ENCODE measurements around the gene SCML2. TPM values are rescaled to one million over a fixed set of nuclear protein-coding genes. Genes with fewer than 3 reads are reported as not detected.

SCML2 gene
- polyA plus RNA-seq, 3 donors = 0.27 to 0.41 (median 0.27) TPM

GRCh38 chrX:18206657-18207056 is 147.8 kb downstream of the SCML2 start:
- H3K9ac ChIP-seq (ENCODE audit: insufficient read depth, low read length, poor library complexity, severe bottlenecking) = no peak overlapping the region
- TF ChIP-seq, protein P1, sequence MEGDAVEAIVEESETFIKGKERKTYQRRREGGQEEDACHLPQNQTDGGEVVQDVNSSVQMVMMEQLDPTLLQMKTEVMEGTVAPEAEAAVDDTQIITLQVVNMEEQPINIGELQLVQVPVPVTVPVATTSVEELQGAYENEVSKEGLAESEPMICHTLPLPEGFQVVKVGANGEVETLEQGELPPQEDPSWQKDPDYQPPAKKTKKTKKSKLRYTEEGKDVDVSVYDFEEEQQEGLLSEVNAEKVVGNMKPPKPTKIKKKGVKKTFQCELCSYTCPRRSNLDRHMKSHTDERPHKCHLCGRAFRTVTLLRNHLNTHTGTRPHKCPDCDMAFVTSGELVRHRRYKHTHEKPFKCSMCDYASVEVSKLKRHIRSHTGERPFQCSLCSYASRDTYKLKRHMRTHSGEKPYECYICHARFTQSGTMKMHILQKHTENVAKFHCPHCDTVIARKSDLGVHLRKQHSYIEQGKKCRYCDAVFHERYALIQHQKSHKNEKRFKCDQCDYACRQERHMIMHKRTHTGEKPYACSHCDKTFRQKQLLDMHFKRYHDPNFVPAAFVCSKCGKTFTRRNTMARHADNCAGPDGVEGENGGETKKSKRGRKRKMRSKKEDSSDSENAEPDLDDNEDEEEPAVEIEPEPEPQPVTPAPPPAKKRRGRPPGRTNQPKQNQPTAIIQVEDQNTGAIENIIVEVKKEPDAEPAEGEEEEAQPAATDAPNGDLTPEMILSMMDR (IDR thresholded peaks at IDR 0.05) = no peak
- WGBS (ENCODE audit: insufficient coverage) = 91% methylated on average over 4 of the region's 8 CpGs

GRCh38 chrX:18203631-18204030 is 150.9 kb downstream of the SCML2 start:
- TF ChIP-seq, protein P1 (IDR thresholded peaks at IDR 0.05) = no peak
- intact Hi-C loops (cut with micrococcal nuclease) = no loop called here
- Histone ChIP-seq H3K27ac (ENCODE audit: low read depth in 1 of 2, low read length in 2 of 2) (no peak overlapping the region), H3K9me3 (replicated peaks in 1 of 2; ENCODE audit: control insufficient read depth in 1 of 2, insufficient read depth in 1 of 2, low read length in 2 of 2) (no peaks in the 10 kb centered on the region), H3K4me1 (ENCODE audit: control insufficient read depth in 1 of 2, insufficient read depth in 2 of 2, low read length in 2 of 2) (no peaks in the 10 kb centered on the region), H3K79me2 (ENCODE audit: insufficient read depth, low read length) (no peaks in the 10 kb centered on the region), H2AFZ (ENCODE audit: insufficient read depth, low read depth, low read length, poor library complexity, severe bottlenecking) (no peak overlapping the region), H3K4me2 (replicated peaks; ENCODE audit: extremely low read depth, low read length, poor library complexity, severe bottlenecking) (no peak overlapping the region), H4K20me1 (ENCODE audit: insufficient read depth, low read length) (no peaks in the 10 kb centered on the region), H3K4me3 (replicated peaks in 1 of 3; ENCODE audit: low read depth in 2 of 3, low read length in 3 of 3) (no peak overlapping the region), H3K9ac (ENCODE audit: insufficient read depth, low read length, poor library complexity, severe bottlenecking) (no peak overlapping the region), H3K27me3 (ENCODE audit: control insufficient read depth in 2 of 2, insufficient read depth in 2 of 2, low read length in 2 of 2) (no peaks in the 10 kb centered on the region), H3K36me3 (replicated peaks in 1 of 2; ENCODE audit: control insufficient read depth in 1 of 2, insufficient read depth in 2 of 2, low read length in 2 of 2) (no peaks in the 10 kb centered on the region)
- DNase-seq = no peak
- Mint-ChIP-seq H3K27me3 (ENCODE audit: low read depth in 3 of 3) (peaks cover 0 to 6% (median 0%) of the 10 kb centered on the region in 3 donors), H3K27ac (no peak overlapping the region), H3K4me3 (no peak overlapping the region), H3K36me3 (no peaks in the 10 kb centered on the region), H3K9me3 (peaks cover 0 to 3% (median 0%) of the 10 kb centered on the region in 7 donors), H3K4me1 (no peaks in the 10 kb centered on the region)
- 100% methylated on average over 1 of the region's 5 CpGs for WGBS (ENCODE audit: insufficient coverage)

More at GRCh38 chrX:18206657-18207056, 147.8 kb downstream of the SCML2 start:
- no peaks in the 10 kb centered on the region for H3K4me1 Mint-ChIP-seq
- no peaks in the 10 kb centered on the region for H3K36me3 Mint-ChIP-seq
- H3K4me2 ChIP-seq (replicated peaks; ENCODE audit: extremely low read depth, low read length, poor library complexity, severe bottlenecking) = no peak overlapping the region
- H3K4me3 ChIP-seq (replicated peaks in 1 of 3; ENCODE audit: low read depth in 2 of 3, low read length in 3 of 3) = no peak overlapping the region
- H3K4me3 Mint-ChIP-seq = no peak overlapping the region
- H3K27me3 ChIP-seq (ENCODE audit: control insufficient read depth in 2 of 2, insufficient read depth in 2 of 2, low read length in 2 of 2) = no peaks in the 10 kb centered on the region
- no peak overlapping the region for H3K27ac ChIP-seq (ENCODE audit: low read depth in 1 of 2, low read length in 2 of 2)
- intact Hi-C loops (cut with micrococcal nuclease) = no loop called here
- DNase-seq = no peak
- H3K27ac Mint-ChIP-seq = no peak overlapping the region
- H3K4me1 ChIP-seq (ENCODE audit: control insufficient read depth in 1 of 2, insufficient read depth in 2 of 2, low read length in 2 of 2) = no peaks in the 10 kb centered on the region
- H4K20me1 ChIP-seq (ENCODE audit: insufficient read depth, low read length) = no peaks in the 10 kb centered on the region
- H2AFZ ChIP-seq (ENCODE audit: insufficient read depth, low read depth, low read length, poor library complexity, severe bottlenecking) = no peak overlapping the region
- peaks cover 0 to 6% (median 0%) of the 10 kb centered on the region in 3 donors for H3K27me3 Mint-ChIP-seq (ENCODE audit: low read depth in 3 of 3)
- H3K79me2 ChIP-seq (ENCODE audit: insufficient read depth, low read length) = no peaks in the 10 kb centered on the region
- no peaks in the 10 kb centered on the region for H3K36me3 ChIP-seq (replicated peaks in 1 of 2; ENCODE audit: control insufficient read depth in 1 of 2, insufficient read depth in 2 of 2, low read length in 2 of 2)
- H3K9me3 ChIP-seq (replicated peaks in 1 of 2; ENCODE audit: control insufficient read depth in 1 of 2, insufficient read depth in 1 of 2, low read length in 2 of 2) = no peaks in the 10 kb centered on the region
- H3K9me3 Mint-ChIP-seq = peaks cover 0 to 3% (median 0%) of the 10 kb centered on the region in 7 donors
